ENCODE results near the gene GEMIN7.

DNA sequence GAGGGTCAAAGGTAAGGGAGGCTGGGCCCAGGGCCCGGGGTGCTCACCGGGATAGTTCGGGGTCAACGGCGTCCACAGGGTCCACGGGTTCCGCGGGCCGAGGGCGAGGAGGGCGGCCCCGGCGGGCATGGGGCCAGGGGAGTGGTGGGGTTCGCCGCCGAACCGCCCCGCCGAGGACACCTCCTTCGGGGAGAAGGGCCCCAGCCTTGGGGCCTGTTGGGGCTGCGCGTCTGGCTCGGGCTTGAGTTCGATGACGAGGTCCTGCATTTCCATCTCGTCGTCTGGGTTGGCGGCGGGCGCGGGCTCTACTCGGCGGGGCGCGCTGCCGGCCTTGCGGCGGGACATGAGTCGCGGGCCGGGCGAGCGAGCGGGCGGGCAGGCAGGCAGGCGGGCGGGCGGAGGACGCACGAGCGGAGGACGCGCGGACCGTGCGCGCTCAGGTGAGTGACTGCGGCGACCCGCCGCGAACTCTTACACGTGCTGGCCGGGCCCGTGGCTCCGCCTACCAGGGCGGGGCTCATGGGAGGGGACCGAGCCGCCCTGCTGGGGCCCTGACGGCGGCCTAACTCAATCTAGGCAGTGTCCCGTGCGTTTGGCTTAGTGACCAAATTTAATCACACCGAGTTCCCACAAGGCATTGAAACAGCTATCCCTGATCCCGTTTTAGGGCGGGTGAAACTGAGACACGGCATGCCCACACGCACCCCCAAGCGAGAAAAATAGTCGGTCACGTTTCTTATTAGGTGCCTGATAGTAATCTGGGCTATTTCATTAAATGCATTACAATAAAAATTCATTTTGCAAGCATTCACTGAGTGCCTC lies 2.8 kb upstream of the GEMIN7 start, which contains the start of gene ZNF296:
- TF ChIP-seq, protein P1, sequence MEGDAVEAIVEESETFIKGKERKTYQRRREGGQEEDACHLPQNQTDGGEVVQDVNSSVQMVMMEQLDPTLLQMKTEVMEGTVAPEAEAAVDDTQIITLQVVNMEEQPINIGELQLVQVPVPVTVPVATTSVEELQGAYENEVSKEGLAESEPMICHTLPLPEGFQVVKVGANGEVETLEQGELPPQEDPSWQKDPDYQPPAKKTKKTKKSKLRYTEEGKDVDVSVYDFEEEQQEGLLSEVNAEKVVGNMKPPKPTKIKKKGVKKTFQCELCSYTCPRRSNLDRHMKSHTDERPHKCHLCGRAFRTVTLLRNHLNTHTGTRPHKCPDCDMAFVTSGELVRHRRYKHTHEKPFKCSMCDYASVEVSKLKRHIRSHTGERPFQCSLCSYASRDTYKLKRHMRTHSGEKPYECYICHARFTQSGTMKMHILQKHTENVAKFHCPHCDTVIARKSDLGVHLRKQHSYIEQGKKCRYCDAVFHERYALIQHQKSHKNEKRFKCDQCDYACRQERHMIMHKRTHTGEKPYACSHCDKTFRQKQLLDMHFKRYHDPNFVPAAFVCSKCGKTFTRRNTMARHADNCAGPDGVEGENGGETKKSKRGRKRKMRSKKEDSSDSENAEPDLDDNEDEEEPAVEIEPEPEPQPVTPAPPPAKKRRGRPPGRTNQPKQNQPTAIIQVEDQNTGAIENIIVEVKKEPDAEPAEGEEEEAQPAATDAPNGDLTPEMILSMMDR (conservative IDR thresholded peaks at IDR 0.05 in 1 of 2, IDR thresholded peaks at IDR 0.05 in 1 of 2; ENCODE audit: low read depth in 1 of 2, low read length in 2 of 2), result no peak
- TF ChIP-seq EZH2 (IDR thresholded peaks at IDR 0.05; ENCODE audit: low read length, missing control alignments), result no peak
